Endothelial cell of umbilical vein (primary cell): ENCODE data around the gene PGAM1.

Experiments used
- EZH2 ChIP-seq: IDR thresholded peaks from 2 replicates; pipeline ENCODE4 v1.6.1; 2012; ENCODE audit warnings: borderline replicate concordance, low read depth, mild to moderate bottlenecking, moderate library complexity, low read length, inconsistent platforms; ENCODE audit not compliant: severe bottlenecking
- FOS ChIP-seq: IDR thresholded peaks from 2 replicates; pipeline ENCODE4 v1.6.1; 2011; ENCODE audit warnings: mild to moderate bottlenecking, low read length, moderate library complexity, borderline replicate concordance; ENCODE audit not compliant: insufficient read depth
- GATA2 ChIP-seq: IDR thresholded peaks from 2 replicates; pipeline ENCODE4 v1.7.0; 2011; ENCODE audit warnings: low read depth, mild to moderate bottlenecking, moderate library complexity, mixed read lengths, low read length; ENCODE audit not compliant: insufficient read length, insufficient read depth
- JUN ChIP-seq: IDR thresholded peaks from 2 replicates; pipeline ENCODE4 v1.6.1; 2011; ENCODE audit warnings: borderline replicate concordance, low read depth; ENCODE audit not compliant: insufficient read length, insufficient read depth
- POLR2A ChIP-seq: IDR thresholded peaks from 2 replicates; pipeline ENCODE4 v1.6.1; 2012; ENCODE audit warnings: low read depth, mild to moderate bottlenecking, control low read depth, low read length
- POLR2AphosphoS5 ChIP-seq: IDR thresholded peaks from 2 replicates; pipeline ENCODE4 v1.6.1; 2012; ENCODE audit warnings: low read depth, mild to moderate bottlenecking, control low read depth, low read length, moderate library complexity; ENCODE audit not compliant: insufficient read depth
- TF ChIP-seq, protein P1 (sequence below), 2 donors: IDR thresholded peaks; 1 replicate in 1 of 2; 2 replicates in 1 of 2; pipeline ENCODE4 v1.5.1; 2011; ENCODE audit warnings: low read length in 2 of 2, mild to moderate bottlenecking in 2 of 2, moderate library complexity in 2 of 2, control low read depth in 1 of 2, inconsistent platforms in 1 of 2, low read depth in 1 of 2; ENCODE audit not compliant: insufficient read depth in 1 of 2; ENCODE audit errors: extremely low read depth in 1 of 2

- TF ChIP-seq, protein P1, sequence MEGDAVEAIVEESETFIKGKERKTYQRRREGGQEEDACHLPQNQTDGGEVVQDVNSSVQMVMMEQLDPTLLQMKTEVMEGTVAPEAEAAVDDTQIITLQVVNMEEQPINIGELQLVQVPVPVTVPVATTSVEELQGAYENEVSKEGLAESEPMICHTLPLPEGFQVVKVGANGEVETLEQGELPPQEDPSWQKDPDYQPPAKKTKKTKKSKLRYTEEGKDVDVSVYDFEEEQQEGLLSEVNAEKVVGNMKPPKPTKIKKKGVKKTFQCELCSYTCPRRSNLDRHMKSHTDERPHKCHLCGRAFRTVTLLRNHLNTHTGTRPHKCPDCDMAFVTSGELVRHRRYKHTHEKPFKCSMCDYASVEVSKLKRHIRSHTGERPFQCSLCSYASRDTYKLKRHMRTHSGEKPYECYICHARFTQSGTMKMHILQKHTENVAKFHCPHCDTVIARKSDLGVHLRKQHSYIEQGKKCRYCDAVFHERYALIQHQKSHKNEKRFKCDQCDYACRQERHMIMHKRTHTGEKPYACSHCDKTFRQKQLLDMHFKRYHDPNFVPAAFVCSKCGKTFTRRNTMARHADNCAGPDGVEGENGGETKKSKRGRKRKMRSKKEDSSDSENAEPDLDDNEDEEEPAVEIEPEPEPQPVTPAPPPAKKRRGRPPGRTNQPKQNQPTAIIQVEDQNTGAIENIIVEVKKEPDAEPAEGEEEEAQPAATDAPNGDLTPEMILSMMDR (IDR thresholded peaks at IDR 0.05; ENCODE audit: extremely low read depth in 1 of 2, insufficient read depth in 1 of 2, low read depth in 1 of 2, low read length in 2 of 2) = no peak
- TF ChIP-seq EZH2 = no peak
- no peak for TF ChIP-seq POLR2A
- TF ChIP-seq FOS = no peak
- no peak for TF ChIP-seq POLR2AphosphoS5
- TF ChIP-seq GATA2 = no peak
- TF ChIP-seq JUN = no peak
Measured at GRCh38 chr10:97464226-97464625, 38.2 kb downstream of the PGAM1 start.
